Measurements from ENCODE around the gene PSMD5. TPM values are rescaled to one million over a fixed set of nuclear protein-coding genes. Genes with fewer than 3 reads are reported as not detected.
A peak's percentile ranks its signal among the peaks of the same experiment; 100 is the strongest.

Gene PSMD5
- polyA plus RNA-seq (2011; rRNA removed), result 22.0 and 37.7 TPM in 2 replicates
- polyA minus RNA-seq (2011; rRNA and poly(A)+ RNA removed), result 14.3 and 18.0 TPM in 2 replicates

DNA sequence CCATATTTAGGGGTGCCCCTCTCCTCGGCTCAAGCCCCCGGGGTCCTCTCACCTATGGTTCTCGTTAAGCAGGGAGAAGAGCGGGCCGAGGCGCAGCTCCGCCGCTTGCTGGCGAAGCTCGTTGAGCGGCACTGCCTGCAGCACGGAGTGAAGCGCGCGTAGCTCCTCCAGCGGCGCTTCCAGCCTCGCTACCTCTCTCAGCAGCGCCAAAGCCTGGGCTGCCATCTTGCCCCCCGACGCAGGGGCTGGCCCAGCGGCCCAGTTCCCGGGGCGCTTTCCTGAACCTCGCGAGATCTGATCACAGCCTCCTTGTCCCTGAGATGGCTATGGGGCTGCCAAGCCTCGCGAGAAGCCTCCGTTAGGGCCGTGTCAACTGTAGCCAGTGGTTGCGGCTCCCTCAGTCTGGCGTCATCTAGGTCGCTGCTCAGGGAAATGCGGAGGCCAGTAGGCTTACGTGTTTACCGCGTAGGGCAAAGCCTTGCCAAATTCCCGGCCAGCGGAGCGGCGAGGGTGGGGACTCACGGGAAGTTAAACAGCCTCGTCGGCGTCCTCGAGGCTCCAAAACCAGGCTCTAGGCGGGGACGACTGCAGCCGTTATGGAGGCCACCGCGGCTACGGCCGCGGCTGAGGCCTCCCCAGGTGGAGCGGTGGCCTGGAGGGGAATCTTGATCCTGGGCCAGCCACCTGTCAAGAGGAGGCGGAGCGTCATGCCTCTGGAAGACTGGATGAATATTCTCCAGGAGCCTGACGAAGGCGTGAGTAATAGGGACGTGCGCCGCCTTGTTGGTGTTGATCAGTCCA, at the start of gene PSMD5:
Gene PSMD5 (minus strand): TSS at position 238 of the 801 bp plus-strand sequence. CDS start 13 bp downstream, at position 225.
- POLR2A ChIA-PET, result no interaction called here

DNA sequence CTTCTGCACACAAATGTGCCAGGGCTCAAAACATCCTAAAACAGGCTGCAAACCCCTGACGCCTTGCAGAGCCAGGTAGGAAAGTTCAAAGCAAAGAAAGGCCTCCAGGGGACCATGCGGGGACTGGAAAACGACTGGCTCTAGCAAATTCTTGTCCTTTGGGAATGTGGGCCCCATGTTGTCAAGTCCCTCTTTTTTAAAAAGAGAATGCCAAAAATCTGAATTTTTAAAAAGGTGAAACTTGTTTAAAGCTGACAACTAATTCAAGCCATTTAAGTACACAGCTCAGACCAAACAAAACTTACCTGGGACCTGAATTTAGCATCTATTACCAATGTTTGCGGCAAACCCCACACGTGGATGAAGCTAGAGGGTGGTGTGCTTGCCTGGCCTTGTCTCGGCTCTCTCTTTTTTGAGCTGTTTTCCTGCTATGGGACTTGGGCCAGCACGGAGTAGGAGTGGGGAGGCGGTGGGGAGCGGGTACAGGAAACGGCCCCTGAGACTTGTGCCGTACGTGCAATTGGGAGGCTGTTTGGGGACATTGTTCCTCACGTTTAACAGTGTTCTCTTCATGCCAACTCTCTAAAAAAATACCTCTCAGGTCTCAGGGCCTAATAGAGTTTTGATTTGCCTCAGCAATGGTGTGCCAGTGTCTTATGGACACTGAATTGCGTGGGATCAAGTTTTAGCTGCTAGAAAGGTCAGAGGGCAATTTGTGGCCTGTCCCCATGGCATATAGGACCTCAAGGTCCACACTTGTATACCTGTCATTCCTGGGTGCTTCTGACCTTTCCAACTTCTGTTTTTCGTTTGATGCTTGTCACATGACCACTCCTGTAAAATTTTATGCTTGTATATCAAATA, 49.4 kb upstream of the PSMD5 start:
- CTCF ChIA-PET, result interaction anchor here (0.7 kb wide), 1 partner anchor 9 kb away, joined by 3 read pairs; no protein-coding TSS in a partner anchor
- Histone ChIP-seq H3K27me3 (ENCODE audit: control insufficient read depth, insufficient read depth, low read length) (peaks cover 20% of the 10 kb centered on the region), H3K36me3 (ENCODE audit: control insufficient read depth, insufficient read depth, low read length) (no peaks in the 10 kb centered on the region), H3K4me3 (ENCODE audit: low read depth, low read length) (no peak overlapping the region)
- DNase-seq (ENCODE audit: low read depth), result no peak
- POLR2A ChIA-PET, result no interaction called here
- TF ChIP-seq CTCF (IDR thresholded peaks at IDR 0.05; ENCODE audit: insufficient read depth, low read depth, low read length), result no peak

More for the DNA sequence above, at the start of gene PSMD5:
- no peak for TF ChIP-seq CTCF (IDR thresholded peaks at IDR 0.05; ENCODE audit: insufficient read depth, low read depth, low read length)
- H3K27me3 ChIP-seq (ENCODE audit: control insufficient read depth, insufficient read depth, low read length), result no peaks in the 10 kb centered on the region
- peaks cover 2% of the 10 kb centered on the region; the same call in 1 of the 2 replicates for H3K36me3 ChIP-seq (ENCODE audit: control insufficient read depth, insufficient read depth, low read length)
- CTCF ChIA-PET, result no interaction called here
- DNase-seq (ENCODE audit: low read depth), result peak; percentile 96
- H3K4me3 ChIP-seq (ENCODE audit: low read depth, low read length), result peak within 1 kb of the TSS; percentile 98

- ChIA-PET POLR2A (no interaction called here), CTCF (interaction anchor here (0.7 kb wide), 2 partner anchors 8 to 1940 kb away, joined by 3 to 4 read pairs; no protein-coding TSS in a partner anchor)
- Histone ChIP-seq H3K27me3 (ENCODE audit: control insufficient read depth, insufficient read depth, low read length) (peaks cover 20% of the 10 kb centered on the region), H3K4me3 (ENCODE audit: low read depth, low read length) (no peak overlapping the region), H3K36me3 (ENCODE audit: control insufficient read depth, insufficient read depth, low read length) (no peaks in the 10 kb centered on the region)
- no peak for TF ChIP-seq CTCF (IDR thresholded peaks at IDR 0.05; ENCODE audit: insufficient read depth, low read depth, low read length)
- DNase-seq (ENCODE audit: low read depth), result no peak
Observed at GRCh38 chr9:120891245-120891883, 48.6 kb upstream of the PSMD5 start.

GRCh38 chr9:120890320-120891244, 47.9 kb upstream of the PSMD5 start:
- ChIA-PET POLR2A (no interaction called here), CTCF (interaction anchor here (0.7 to 1.6 kb wide), 3 partner anchors 46 to 1939 kb away, joined by 3 to 4 read pairs (median 4); no protein-coding TSS in a partner anchor)
- Histone ChIP-seq H3K36me3 (ENCODE audit: control insufficient read depth, insufficient read depth, low read length) (no peaks in the 10 kb centered on the region), H3K4me3 (ENCODE audit: low read depth, low read length) (no peak overlapping the region), H3K27me3 (ENCODE audit: control insufficient read depth, insufficient read depth, low read length) (peaks cover 23% of the 10 kb centered on the region)
- TF ChIP-seq CTCF (IDR thresholded peaks at IDR 0.05; ENCODE audit: insufficient read depth, low read depth, low read length), result no peak
- no peak for DNase-seq (ENCODE audit: low read depth)

All from BJ (cell line).